PC-3 (cell line): ENCODE data around the gene FBXL16. TPM values are rescaled to one million over a fixed set of nuclear protein-coding genes. Genes with fewer than 3 reads are reported as not detected.

Source experiments
- ATAC-seq: fragments of 200-7000 bp; cut with Tn5 transposase; 2 replicates; pipeline ENCODE4 v1.9.1; 2020; ENCODE audit warnings: mild to moderate bottlenecking, moderate library complexity
- BruUV-seq: library from RNA; stranded (reverse); fragments of 400-500 nt; replicated peaks from 2 replicates; lab custom pipeline; 2021; lab: Mats Ljungman, UMichigan
- CTCF ChIA-PET: fragments of 300-600 bp; sonication (Branson Sonifier 250); formaldehyde crosslinking; loops from one replicate; lab custom pipeline; 2022; ENCODE audit warnings: antibody characterized with exemption; lab: Charles Lee
- POLR2A ChIA-PET: fragments of 300-600 bp; sonication (Branson Sonifier 250); formaldehyde crosslinking; loops from one replicate; lab custom pipeline; 2022; ENCODE audit warnings: antibody characterized with exemption; ENCODE audit not compliant: unreplicated experiment; lab: Charles Lee
- DNase-seq: peaks from one replicate; pipeline ENCODE4 v3.0.0-alpha.2; 2015
- H2AFZ ChIP-seq: fragments of 300-600 bp; sonication (generic); 2 replicates; pipeline ENCODE4 v1.6.0; 2016; ENCODE audit warnings: antibody characterized with exemption, low read length
- H3F3A ChIP-seq: fragments of 300-600 bp; sonication (generic); one replicate; pipeline ENCODE4 v1.6.0; 2017; ENCODE audit warnings: antibody characterized with exemption, low read length, control low read depth, mild to moderate bottlenecking; ENCODE audit not compliant: unreplicated experiment
- H3K27ac ChIP-seq: fragments of 300-600 bp; sonication (generic); 2 replicates; pipeline ENCODE4 v1.5.1; 2016; ENCODE audit warnings: mild to moderate bottlenecking, low read length
- H3K27me3 ChIP-seq: fragments of 300-600 bp; sonication (generic); 2 replicates; pipeline ENCODE4 v1.6.1; 2016; ENCODE audit warnings: low read length, mixed read lengths
- H3K36me3 ChIP-seq: fragments of 300-600 bp; sonication (generic); 2 replicates; pipeline ENCODE4 v1.6.1; 2016; ENCODE audit warnings: low read depth, mixed run types, low read length, mixed read lengths
- H3K4me1 ChIP-seq: fragments of 300-600 bp; sonication (generic); 2 replicates; pipeline ENCODE4 v1.5.1; 2016; ENCODE audit warnings: low read length; ENCODE audit not compliant: insufficient read depth
- H3K4me2 ChIP-seq: fragments of 300-600 bp; sonication (generic); 2 replicates; pipeline ENCODE4 v1.6.0; 2016; ENCODE audit warnings: low read length
- H3K4me3 ChIP-seq: fragments of 300-600 bp; sonication (generic); 2 replicates; pipeline ENCODE4 v1.5.1; 2016; ENCODE audit warnings: mild to moderate bottlenecking, low read length, mixed read lengths
- H3K79me2 ChIP-seq: fragments of 300-600 bp; sonication (generic); 2 replicates; pipeline ENCODE4 v1.6.1; 2017; ENCODE audit warnings: low read length, mixed read lengths
- H3K9ac ChIP-seq: fragments of 300-600 bp; sonication (generic); 2 replicates; pipeline ENCODE4 v1.6.0; 2016; ENCODE audit warnings: mild to moderate bottlenecking, low read length
- H3K9me2 ChIP-seq: fragments of 300-600 bp; sonication (generic); replicated peaks from 2 replicates; pipeline ENCODE4 v1.6.1; 2016; ENCODE audit warnings: mixed run types, low read length, mixed read lengths
- H3K9me3 ChIP-seq: fragments of 300-600 bp; sonication (generic); 2 replicates; pipeline ENCODE4 v1.6.1; 2016; ENCODE audit warnings: low read length, mixed read lengths
- H4K20me1 ChIP-seq: fragments of 300-600 bp; sonication (generic); 2 replicates; pipeline ENCODE4 v1.6.1; 2016; ENCODE audit warnings: low read length, mixed read lengths
- CTCF ChIP-seq: fragments of 300-600 bp; sonication (generic); conservative IDR thresholded peaks from 2 replicates; pipeline ENCODE4 v1.5.1; 2017; ENCODE audit warnings: antibody characterized with exemption, low read depth, mild to moderate bottlenecking, low read length
- EZH2 ChIP-seq: fragments of 300-600 bp; sonication (generic); IDR thresholded peaks from one replicate; pipeline ENCODE4 v1.6.1; 2017; ENCODE audit warnings: antibody characterized with exemption, mild to moderate bottlenecking, low read length; ENCODE audit not compliant: unreplicated experiment
- EZH2phosphoT487 ChIP-seq: fragments of 300-600 bp; sonication (generic); IDR thresholded peaks from 2 replicates; pipeline ENCODE4 v1.6.1; 2018; ENCODE audit warnings: mild to moderate bottlenecking, antibody characterized with exemption, low read length, borderline replicate concordance
- intact Hi-C: fragments of 100-400 bp; cut with micrococcal nuclease; formaldehyde crosslinking; loops from 2 replicates; pipeline ENCODE4 v1.9.0; 2023
- total RNA-seq: library from RNA; depleted of rRNA; stranded (reverse); fragments of >200 nt; gene quantifications from 2 replicates; pipeline ENCODE4 v1.2.3, GENCODE V29; 2014

The FBXL16 gene
- total RNA-seq, 1 experiment from 2014 or later: 7.5 TPM

DNA sequence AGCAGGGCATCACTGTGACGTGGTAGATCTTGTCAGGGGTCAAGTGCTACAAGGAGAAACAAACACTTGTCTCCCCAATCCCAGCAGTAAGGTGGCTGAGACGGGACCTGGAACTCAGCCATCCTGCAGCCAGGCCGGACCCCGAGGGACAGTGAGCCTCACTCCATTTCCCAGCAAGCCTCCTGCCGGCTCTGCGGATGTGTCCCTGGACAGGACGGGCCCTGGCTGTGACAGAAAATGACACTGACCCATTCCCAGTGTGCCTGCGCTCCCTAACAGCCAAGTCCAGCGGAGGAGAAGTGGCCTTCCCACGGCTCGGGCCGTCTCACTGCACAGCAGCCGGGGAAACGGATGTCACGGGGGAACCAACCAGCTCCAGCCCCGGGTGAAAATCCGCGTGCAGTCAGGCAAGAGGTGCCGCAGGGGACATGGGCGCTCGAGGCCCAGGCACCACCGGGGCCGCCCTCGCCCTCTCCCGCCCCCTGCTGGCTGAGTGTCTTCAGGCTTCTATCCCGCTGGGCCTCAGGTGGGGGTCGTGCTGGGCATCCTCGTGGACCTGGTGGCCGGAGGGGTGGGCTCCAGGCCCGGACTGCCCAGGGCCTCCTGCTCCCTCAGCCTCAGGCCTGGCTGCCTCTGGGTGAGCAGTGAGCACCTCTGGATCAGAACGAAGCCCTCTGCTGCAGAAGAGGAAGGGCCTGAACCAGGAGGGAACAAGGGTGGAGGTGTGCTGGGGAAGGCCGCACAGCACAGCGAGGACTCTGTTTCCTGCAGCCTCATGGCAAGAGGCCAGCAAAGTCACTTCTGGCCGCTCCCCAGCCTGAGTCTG is 28.0 kb upstream of the FBXL16 start:
- H3K27me3 ChIP-seq: no peaks in the 10 kb centered on the region
- H3F3A ChIP-seq: no peaks in the 10 kb centered on the region
- intact Hi-C loops: no loop called here
- TF ChIP-seq CTCF (no peak), EZH2phosphoT487 (no peak), EZH2 (no peak)
- H3K4me3 ChIP-seq: no peak overlapping the region
- H4K20me1 ChIP-seq: no peaks in the 10 kb centered on the region
- CTCF ChIA-PET: no interaction called here
- no TSS peak for BruUV-seq
- DNase-seq: no peak
- 0 out of 2 replicates have a peak, but pooled peaks cover 9% of the 10 kb centered on the region for H3K79me2 ChIP-seq
- no peak overlapping the region for H2AFZ ChIP-seq
- H3K9me2 ChIP-seq: no peaks in the 10 kb centered on the region
- POLR2A ChIA-PET: no interaction called here
- no peak overlapping the region for H3K27ac ChIP-seq
- no peak overlapping the region for H3K9ac ChIP-seq
- H3K36me3 ChIP-seq: no peaks in the 10 kb centered on the region; the same call in 1 of the 2 replicates
- no peaks in the 10 kb centered on the region for H3K9me3 ChIP-seq
- no peak overlapping the region for H3K4me2 ChIP-seq
- no peak for ATAC-seq
- peaks cover 5% of the 10 kb centered on the region; the same call in 1 of the 2 replicates for H3K4me1 ChIP-seq

DNA sequence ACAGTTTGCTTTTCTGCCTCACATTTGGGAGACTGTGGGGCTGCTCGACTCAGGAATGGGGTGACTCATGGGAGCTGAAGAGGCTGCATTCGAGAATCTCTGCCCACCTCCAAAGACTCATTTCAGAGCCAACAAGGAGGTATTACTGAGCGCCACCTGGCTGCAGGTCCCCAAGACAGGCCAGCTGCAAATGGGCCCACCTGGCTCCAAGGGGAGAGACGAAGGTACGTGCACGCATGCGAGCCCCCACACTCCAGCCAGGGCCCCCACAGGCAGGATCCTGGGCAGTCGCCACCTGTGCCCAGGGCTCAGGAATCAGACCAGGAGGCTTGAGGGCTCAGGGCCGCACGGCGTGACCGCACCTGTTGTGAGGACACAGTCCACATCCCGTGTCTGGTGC is 27.3 kb upstream of the FBXL16 start:
- DNase-seq (peak; percentile 50), ATAC-seq (no peak)
- intact Hi-C loops: no loop called here
- Histone ChIP-seq H3K4me3 (no peak overlapping the region), H3K4me2 (no peak overlapping the region), H3F3A (no peaks in the 10 kb centered on the region), H3K9me3 (no peaks in the 10 kb centered on the region), H4K20me1 (no peaks in the 10 kb centered on the region), H3K79me2 (0 out of 2 replicates have a peak, but pooled peaks cover 9% of the 10 kb centered on the region), H3K27me3 (no peaks in the 10 kb centered on the region), H3K36me3 (no peaks in the 10 kb centered on the region; the same call in 1 of the 2 replicates), H3K27ac (no peak overlapping the region), H2AFZ (no peak overlapping the region), H3K9me2 (no peaks in the 10 kb centered on the region), H3K4me1 (peaks cover 5% of the 10 kb centered on the region; the same call in 1 of the 2 replicates), H3K9ac (no peak overlapping the region)
- POLR2A ChIA-PET: no interaction called here
- no peak for TF ChIP-seq EZH2
- no peak for TF ChIP-seq EZH2phosphoT487
- peak; percentile 41; the same call in 1 of the 2 replicates for TF ChIP-seq CTCF
- no TSS peak for BruUV-seq
- CTCF ChIA-PET: no interaction called here

DNA sequence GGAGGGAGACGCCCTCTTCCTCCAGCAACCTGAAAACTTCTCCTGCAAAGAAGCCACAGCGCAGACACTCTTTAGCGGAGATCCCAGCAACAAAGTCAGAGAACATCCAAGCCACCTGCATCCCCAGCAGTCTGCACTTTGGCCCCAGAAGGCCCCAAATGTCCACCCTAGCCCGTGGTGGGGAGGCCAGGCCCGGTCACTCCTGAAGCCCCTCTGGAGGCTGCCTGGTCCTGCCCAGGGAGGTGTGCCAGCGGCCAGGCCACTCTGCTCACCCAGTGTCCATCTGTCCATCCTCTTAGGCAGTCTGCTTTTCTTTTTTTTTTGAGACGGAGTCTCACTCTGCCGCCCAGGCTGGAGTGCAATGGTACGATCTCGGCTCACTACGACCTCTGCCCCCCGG is 26.7 kb upstream of the FBXL16 start:
- no peak overlapping the region for H3K27ac ChIP-seq
- POLR2A ChIA-PET: no interaction called here

More for the DNA sequence above, 26.7 kb upstream of the FBXL16 start:
- no peak for ATAC-seq
- H3K9me3 ChIP-seq: no peaks in the 10 kb centered on the region
- no peaks in the 10 kb centered on the region for H4K20me1 ChIP-seq
- no peak overlapping the region for H2AFZ ChIP-seq
- CTCF ChIA-PET: no interaction called here
- no peaks in the 10 kb centered on the region for H3F3A ChIP-seq
- no TSS peak for BruUV-seq
- no peak overlapping the region for H3K4me2 ChIP-seq
- intact Hi-C loops: no loop called here
- no peak for DNase-seq
- TF ChIP-seq EZH2phosphoT487 (no peak), CTCF (no peak), EZH2 (no peak)
- H3K27me3 ChIP-seq: no peaks in the 10 kb centered on the region
- H3K79me2 ChIP-seq: 0 out of 2 replicates have a peak, but pooled peaks cover 9% of the 10 kb centered on the region
- H3K9ac ChIP-seq: no peak overlapping the region
- no peak overlapping the region for H3K4me3 ChIP-seq
- no peaks in the 10 kb centered on the region for H3K9me2 ChIP-seq
- H3K36me3 ChIP-seq: no peaks in the 10 kb centered on the region; the same call in 1 of the 2 replicates
- peaks cover 7% of the 10 kb centered on the region; the same call in 1 of the 2 replicates for H3K4me1 ChIP-seq
